GM19238 (cell line): Measurements from ENCODE around the gene GPX8.

Experiments
- DNase-seq: peaks from one replicate; pipeline ENCODE4 v3.0.0; 2011; ENCODE audit warnings: low spot score; ENCODE audit not compliant: insufficient read length

The GPX8 gene

GRCh38 chr5:55172051-55172899 lies 12.3 kb downstream of the GPX8 start:
- peak; percentile 52 for DNase-seq

DNA sequence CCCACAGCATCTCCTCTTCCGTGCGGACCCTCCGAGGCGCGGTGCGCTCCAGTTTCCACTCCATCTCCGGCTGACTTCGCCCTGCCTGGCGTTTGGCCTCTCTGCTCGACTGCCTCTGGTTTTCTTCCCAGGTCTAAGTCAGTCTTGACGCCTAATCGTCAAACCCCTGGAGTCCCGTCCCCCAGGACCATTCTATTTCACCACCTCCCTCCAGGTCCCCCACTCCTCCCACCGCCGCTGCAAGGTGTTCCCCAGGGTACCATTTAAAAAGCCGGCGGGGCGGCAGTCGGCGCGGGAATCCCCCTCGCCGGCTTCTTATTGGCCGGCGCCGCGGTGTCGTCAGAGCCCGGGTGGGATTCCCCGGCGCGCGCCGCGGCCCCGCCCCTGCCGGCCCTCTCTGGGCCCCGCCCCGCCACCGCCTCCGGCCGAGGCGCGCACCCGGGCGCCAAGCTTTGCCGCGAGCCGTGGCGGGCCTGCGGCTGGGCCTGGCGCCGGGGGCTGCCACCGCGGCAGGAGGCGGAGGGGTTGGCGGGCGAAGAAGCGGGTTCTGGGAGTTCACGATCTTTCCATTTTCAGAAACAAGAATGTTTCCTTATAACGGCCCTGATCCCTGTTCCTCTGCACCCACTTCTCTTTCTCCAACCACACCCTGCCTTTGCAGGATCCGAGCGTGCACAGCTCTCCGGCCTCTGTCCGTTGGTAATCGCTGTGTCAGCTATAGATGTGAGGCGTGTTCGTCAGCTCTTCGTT lies 13.1 kb downstream of the GPX8 start, which contains the start of gene CDC20B:
TSS of gene CDC20B (minus strand) at position 241 of the 750 bp plus-strand sequence. CDS start at position 64, 177 bp downstream.
- DNase-seq, result peak; percentile 85

DNA sequence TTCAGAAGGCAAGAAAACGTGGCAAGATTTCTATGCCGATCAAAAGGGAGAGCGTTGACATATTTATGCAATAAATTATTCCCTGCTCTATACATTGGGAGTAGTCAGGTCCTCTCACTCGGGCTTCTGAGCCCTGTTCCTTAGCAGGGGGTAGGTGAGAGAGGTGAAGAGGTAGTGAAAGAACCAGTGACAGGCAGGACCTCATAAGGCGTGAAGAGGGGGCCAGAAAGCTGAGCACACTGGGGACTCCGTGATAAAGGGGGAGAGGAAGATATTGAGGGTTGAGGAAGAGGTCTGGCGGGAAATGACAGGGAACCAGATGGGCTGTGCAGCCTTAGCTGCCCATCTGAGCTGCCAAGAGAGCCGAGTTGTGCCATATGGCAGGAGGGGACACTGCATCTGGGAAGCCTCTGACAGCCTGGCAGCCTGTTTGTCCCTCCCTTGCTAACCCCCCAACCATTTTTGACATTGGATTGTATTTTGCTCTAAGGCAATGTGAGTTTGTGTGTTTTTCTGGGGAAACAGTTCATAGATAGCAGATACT lies 13.8 kb downstream of the GPX8 start:
- no peak for DNase-seq

DNA sequence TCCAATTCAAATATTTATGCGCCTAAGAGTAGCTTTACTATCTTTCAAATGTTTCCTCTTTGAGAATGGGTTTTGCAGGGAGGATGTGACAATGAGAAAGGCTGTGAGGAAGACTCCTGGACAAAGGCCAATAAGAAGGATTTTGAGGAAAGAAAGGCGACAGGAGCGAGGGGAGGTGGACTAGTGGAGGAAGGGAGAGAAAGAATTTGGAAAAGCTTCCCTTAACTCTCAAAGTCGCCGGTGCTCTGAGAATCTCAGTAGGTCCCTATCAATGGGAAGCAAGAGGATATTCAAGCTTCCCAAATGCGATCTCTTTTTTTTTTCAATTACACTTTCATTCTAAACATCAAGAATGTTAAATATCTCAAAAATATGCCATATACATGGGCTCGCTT lies 15.8 kb downstream of the GPX8 start:
- no peak for DNase-seq

GRCh38 chr5:55176176-55176818 lies 16.3 kb downstream of the GPX8 start:
- DNase-seq, result no peak

DNA sequence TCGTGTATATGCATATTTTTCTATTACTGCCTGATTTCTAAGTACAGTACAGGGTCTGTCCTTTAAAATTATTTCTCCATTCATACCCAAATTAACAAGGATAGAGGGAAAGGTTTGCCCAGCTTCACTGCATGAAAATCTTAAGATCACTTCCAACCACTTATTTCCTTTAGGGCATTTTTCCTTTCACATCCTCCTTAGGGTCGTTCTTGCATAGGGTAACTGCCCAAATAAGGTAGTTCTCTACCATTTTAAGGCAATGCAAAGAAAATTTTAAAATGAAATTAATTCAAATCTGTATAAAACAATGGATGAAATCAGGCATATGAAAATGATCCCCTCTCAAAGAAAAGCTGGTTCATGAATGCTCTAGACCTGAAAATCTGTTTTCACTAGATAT lies 17.1 kb downstream of the GPX8 start:
- DNase-seq, result no peak

- DNase-seq, result no peak
Observed at GRCh38 chr5:55180016-55180415, 20.0 kb downstream of the GPX8 start.

GRCh38 chr5:55187370-55187769 lies 27.4 kb downstream of the GPX8 start:
- no peak for DNase-seq

GRCh38 chr5:55188656-55189540 lies 28.9 kb downstream of the GPX8 start:
- no peak for DNase-seq

DNA sequence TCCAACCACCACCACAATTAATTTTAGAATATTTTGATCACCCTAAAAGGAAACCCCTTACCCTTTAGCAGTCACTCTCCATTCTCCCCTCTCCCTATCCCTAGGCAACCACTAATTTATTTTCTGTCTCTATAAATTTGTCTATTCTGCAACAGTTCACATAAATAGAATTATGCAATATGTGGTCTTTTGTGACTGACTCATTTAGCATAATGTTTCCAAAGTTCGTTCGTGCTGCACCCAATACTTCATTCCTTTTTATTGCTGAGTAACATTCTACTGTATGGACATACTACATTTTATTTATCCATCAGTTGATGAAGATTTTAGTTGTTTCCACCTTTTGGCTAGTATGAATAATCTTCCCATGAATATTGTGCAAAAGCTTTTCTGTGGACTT lies 31.2 kb downstream of the GPX8 start:
- no peak for DNase-seq

GRCh38 chr5:55205001-55205400 lies 45.0 kb downstream of the GPX8 start:
- DNase-seq, result no peak

GRCh38 chr5:55211184-55211874 lies 51.4 kb downstream of the GPX8 start:
- DNase-seq, result no peak
